ENCODE measurements around the gene SUN2.

GRCh38 chr22:38718414-38718813 lies 37.4 kb downstream of the SUN2 start:
- no peak for TF ChIP-seq CTCF (IDR thresholded peaks at IDR 0.05; ENCODE audit: low read depth, low read length)
- no peak for TF ChIP-seq EZH2phosphoT487 (IDR thresholded peaks at IDR 0.05; ENCODE audit: low read depth)
